GM10266 (cell line): ENCODE results near the gene TIE1.

ENCODE experiments used
- DNase-seq: peaks from one replicate; pipeline ENCODE4 v3.0.0; 2012; ENCODE audit errors: extremely low spot score
- TF ChIP-seq, protein P1 (sequence below): IDR thresholded peaks from 2 replicates; pipeline ENCODE4 v1.5.1; 2012; ENCODE audit warnings: mild to moderate bottlenecking, low read depth; ENCODE audit not compliant: control insufficient read depth, insufficient read depth; ENCODE audit errors: missing control alignments

The TIE1 gene

DNA sequence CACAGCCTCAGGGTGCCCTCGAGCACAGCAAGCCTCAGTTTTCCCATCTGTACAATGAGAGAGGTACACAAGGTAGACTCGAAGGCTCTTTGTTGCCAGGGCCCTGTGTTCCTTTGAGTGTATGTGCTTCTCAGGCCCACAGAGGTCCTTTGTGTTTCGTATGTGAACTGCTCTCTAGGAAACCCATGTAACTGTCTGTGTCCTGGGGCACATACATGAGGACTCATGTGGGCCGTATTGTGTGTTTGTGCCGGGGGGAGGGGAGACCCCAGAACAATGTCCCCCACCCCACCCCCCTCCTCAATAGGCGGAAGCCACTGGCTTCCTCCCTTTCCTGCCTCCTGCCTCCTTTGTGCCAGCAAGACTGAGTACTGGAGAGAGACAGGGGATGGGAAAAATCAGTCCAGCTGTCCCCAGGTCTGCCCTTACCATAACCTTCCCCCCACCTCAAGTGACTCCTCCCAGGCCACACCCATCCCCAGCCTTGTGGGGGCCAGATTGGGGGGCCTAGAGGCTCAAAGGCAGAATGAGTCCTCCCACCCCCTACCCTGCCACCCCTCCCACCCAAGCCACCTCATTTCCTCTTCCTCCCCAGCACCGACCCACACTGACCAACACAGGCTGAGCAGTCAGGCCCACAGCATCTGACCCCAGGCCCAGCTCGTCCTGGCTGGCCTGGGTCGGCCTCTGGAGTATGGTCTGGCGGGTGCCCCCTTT lies at the start of gene TIE1:
Gene TIE1 (plus strand): TSS at position 605 of the 717 bp plus-strand sequence. CDS start 90 bp downstream, at position 695.
- DNase-seq, result no peak

DNA sequence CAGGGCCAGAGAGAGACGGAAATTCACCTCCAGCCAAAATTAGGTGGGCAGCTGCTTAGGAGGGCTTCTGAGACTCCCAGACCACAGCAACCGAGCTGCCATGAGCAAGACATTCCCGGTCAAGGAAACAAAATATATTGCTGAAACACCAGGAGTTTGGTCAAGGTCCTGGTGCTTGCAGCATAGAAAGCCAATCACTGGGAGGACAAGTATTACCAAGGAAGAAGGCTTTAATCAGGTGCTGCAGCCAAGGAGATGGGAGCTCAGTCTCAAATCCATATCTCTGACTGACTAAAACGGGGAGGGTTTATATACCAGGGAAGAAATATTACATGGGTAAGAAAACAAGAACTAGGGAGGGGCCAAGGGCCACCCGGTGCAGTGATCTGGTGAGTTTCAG lies 49.8 kb upstream of the TIE1 start:
- no peak for DNase-seq
- TF ChIP-seq, protein P1, sequence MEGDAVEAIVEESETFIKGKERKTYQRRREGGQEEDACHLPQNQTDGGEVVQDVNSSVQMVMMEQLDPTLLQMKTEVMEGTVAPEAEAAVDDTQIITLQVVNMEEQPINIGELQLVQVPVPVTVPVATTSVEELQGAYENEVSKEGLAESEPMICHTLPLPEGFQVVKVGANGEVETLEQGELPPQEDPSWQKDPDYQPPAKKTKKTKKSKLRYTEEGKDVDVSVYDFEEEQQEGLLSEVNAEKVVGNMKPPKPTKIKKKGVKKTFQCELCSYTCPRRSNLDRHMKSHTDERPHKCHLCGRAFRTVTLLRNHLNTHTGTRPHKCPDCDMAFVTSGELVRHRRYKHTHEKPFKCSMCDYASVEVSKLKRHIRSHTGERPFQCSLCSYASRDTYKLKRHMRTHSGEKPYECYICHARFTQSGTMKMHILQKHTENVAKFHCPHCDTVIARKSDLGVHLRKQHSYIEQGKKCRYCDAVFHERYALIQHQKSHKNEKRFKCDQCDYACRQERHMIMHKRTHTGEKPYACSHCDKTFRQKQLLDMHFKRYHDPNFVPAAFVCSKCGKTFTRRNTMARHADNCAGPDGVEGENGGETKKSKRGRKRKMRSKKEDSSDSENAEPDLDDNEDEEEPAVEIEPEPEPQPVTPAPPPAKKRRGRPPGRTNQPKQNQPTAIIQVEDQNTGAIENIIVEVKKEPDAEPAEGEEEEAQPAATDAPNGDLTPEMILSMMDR, result no peak

More for the DNA sequence above, at the start of gene TIE1:
- TF ChIP-seq, protein P1, result no peak

DNA sequence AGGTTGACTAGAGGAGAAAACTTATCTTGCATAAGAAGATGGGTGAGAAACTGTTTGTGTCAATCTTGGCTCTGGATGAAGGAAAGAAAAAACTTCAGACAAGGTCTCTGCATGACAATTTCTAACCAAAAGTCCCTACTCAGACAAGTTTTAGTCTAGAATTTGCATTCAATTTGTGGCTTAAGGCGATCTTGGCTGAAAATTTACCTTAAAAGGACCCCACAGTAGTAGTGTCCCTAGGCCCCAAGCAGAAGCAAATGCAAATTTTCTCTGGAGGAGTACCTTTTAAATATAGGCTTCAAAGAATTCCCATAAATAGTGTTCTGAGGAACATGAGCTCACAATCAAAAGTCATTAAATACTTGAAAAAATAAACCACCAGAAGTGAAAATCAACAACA lies 48.6 kb upstream of the TIE1 start:
- DNase-seq, result no peak
- TF ChIP-seq, protein P1, result no peak

DNA sequence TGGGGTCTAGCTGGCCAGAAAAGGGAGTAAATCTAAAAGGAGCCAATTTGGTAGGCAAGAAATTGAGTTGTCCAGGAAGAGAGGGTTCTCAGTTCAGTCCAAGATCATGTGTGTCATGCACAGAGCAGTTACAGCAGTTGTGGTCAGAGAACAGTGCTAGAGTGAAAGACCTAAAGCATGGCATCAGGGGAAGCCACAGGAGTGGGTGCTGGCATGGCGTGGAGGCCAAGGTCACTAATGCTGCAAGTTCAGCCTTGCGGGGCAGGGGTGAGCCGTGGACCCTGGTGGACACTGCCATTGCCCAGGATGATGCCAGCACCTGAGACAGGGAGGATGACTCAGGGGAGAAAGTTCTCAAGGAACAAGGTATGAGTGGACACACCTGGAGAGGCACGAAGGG lies 47.6 kb upstream of the TIE1 start:
- no peak for DNase-seq
- TF ChIP-seq, protein P1, result no peak

DNA sequence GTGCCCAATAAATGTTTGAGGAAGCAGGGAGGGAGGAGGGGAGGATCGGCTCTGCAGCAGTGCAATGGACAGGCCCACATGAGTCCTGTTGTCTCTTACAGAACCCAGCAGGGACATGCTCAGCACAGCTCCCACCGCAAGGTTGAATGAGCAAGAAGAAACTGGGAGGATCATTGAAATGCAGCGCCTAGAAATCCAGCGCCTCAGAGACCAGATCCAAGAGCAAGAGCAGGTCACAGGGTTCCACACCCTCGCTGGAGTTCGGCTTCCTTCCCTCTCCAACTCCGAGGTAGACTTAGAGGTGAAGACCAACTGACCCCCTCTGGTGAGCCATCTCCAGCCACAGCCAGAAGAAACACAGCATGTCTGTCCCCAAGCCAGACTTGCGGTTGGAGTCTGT lies 46.9 kb upstream of the TIE1 start:
- DNase-seq, result no peak
- TF ChIP-seq, protein P1, result no peak

DNA sequence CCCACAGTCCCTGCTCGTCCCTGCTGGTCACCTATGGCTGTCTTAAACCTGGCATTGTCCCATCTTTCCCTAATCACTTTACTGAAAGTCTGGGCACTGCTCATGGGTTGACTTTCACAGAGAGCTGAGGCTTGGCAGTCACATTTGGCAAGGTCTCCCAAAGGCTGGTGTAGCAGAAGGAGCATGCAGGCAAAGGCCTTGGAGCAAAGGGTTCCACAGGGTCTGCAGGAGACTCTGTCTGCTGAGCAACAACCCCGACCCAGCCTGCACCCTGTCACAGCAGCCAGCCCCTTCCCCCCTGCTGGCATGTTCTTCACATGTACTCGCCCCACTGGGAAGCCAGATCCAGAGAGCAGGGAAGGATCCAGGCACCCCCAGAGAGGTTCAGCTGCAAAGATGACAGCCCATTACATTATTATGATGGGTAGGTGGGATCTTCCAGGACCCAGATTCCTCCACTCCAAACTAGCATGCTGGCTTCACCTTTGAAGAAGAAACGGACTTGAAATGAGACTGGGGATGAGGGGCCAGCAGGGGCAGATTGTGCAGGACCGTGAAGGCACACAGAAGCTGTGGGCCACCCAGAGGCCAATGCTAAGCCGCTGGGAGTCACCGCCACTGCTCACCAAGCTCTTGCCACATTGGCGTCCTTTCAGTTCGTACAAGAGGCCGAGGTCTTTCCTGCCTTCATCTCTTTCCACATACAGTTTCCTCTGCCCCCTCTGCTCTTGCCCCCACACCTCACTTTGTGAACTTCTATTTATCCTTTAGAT lies 45.2 kb upstream of the TIE1 start:
- no peak for DNase-seq
- TF ChIP-seq, protein P1, result no peak
